GM21529 (cell line): Measurements from ENCODE around the gene CDS2.

Experiments
- ATAC-seq: cut with Tn5 transposase; IDR thresholded peaks from one replicate; pipeline ENCODE4 v1.9.1; 2021; ENCODE audit not compliant: unreplicated experiment

CDS2 gene

DNA sequence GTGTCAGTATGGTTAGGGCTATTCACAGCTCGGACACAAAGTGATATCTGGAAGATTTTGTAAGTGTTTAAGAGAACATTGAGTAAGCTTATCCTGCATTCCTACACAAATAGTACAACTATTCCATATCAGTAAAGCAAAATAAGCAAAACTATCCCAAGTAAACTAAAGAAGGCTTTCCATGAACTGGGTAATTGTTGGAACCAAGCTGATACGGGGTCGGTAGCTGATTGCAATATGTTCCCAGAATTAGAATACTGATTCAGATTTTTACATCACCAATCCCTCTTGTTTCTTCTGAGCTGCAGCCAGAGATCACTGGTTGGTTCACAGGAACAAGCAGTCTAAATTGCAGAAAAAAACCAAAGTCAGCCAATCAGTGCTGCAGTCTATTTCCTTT, 54.1 kb downstream of the CDS2 start:
- ATAC-seq: no peak

DNA sequence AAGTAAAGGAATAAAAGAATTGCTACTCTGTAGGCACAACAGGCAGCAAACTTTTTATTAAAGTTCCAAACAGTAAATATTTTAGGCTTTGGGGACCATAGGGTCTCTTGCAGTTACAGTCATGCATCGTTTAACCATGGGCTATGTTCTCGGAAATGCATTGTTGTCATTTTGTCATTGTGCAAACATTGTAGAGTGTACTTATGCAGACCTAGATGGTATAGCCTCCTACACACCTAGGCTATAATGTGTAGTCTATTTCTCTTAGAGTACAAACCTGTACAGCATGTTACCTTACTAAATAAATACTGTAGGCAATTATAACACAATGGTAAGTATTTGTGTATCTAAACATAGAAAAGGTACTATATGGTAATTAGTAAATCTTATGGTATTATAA, 54.7 kb downstream of the CDS2 start:
- no peak for ATAC-seq

DNA sequence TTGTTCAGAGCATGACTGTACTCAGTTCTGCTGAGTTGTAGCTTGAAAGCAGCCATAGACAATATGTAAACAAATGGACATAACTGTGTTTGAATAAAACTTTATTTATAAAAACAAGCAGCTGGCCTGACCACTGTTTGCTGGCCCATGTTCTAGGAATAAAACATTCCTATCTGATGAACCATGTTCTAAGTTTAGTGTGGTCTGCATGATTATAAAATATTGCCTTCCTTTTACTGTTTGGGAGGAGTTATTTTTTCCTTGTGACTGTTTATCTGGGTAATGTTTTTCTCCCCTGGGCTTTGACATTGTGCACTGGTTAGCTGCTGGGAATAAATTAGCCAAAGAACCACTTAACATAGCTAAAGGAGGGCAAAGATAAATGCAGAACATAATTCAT, 55.1 kb downstream of the CDS2 start:
- ATAC-seq: no peak

DNA sequence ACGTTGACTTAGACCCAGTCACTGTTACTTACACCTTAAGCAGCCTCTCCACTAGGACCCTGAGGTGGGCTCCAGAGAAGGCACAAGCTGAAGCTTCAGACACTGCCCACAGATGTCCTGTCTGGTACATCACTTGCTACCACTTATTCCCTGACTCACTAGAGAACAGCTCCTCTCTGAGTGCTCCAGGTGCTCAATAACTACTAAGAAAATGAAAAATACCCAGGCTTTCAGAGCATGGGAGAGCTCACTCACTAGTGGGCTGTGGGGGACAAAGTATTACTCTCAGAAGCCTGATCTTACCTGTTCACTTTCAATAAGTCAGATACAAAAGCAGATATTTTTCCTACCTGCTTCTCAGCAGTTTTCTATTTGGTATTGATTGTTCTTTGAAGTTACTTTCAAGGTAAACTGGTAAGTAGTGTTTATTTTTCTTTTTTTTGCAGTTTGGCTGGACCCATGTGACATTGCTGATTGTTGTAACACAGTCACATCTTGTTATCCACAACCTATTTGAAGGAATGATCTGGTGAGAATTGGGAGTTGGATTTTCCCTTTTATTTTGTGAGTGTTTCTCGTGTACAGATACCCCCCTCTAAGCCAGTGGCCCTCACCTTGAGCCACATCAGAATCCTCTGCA, 55.9 kb downstream of the CDS2 start:
- no peak for ATAC-seq

DNA sequence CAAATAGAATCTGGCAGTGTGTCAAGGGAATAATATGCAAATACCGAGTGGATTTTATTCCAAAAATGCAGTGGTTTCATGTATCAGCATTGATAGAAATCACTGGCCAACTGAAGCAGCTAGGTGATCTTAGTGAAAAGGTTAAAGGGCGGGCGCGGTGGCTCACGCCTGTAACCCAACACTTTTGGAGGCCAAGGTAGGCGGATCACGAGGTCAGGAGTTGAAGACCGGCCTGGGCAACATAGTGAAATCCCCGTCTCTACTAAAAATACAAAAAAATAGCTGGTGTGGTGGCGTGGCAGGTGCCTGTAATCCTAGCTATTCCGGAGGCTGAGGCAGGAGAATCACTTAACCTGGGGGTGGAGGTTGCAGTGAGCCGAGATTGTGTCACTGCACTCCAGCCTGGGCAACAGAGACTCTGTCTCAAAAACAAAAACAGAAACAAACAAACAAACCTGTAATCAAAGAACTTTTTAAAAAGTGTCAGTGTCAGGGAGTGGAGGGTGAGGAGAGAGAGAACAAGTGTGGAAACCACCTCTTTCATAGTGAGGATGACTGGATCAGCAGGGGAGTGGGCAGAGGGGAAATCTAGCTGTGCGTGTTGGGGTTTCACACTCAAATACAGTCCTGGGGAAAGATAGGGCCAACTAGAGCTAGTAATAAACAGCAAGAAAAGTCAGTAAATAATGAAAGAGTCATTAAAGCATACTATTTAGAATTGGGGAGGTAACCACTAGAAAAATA, 57.1 kb downstream of the CDS2 start:
- ATAC-seq: no peak

DNA sequence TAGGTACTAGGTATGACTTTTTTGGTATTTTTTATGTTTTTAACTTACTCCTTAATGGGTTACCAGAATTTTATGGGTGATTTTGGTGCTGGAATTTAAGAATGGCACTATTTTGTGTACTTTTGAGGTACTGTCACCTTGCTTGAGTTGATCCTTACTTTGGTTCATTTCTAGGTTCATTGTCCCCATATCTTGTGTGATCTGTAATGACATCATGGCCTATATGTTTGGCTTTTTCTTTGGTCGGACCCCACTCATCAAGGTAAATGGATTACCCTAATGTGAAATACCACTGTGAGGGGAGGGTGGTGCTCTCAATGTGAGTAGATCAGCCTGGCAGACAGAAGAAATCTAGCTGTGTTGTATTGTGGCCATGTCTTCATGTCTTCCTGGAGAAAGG, 57.9 kb downstream of the CDS2 start:
- ATAC-seq: no peak

DNA sequence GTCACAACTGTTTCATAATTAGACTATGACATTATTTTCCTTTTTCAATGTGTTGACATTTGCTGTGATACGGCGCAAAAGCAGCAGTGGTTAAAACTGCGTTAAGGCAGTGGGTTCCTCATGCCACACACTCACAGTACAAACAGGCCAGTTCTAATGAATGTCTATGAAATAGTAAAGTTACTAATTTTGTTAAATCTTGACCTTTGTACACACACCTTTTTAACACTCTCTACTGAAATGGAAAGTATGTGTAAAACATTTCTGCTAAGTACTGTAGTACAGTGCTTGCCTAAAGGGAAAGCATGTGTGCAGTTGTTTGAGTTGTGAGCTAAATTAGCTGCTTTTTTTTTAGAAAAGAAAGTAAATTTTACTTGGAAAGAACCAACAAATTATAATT, 60.3 kb downstream of the CDS2 start:
- no peak for ATAC-seq

DNA sequence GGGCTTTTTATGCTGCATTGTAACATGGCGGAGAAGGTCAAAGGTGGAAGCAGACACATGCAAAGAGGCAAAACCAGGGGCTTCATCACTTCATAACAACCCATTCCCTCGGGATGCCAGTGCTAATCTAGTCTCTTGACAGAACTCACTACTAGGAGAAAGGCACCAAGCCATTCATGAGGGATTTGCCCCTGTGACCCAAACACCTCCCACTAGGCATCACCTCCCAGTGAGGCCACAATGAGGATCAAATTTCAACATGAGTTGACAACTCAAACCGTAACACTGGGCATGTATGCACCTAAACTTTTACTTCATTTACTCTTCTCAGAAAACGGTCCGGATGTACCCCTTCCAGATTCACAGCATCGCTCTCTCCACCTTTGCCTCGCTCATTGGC, 61.9 kb downstream of the CDS2 start:
- no peak for ATAC-seq

DNA sequence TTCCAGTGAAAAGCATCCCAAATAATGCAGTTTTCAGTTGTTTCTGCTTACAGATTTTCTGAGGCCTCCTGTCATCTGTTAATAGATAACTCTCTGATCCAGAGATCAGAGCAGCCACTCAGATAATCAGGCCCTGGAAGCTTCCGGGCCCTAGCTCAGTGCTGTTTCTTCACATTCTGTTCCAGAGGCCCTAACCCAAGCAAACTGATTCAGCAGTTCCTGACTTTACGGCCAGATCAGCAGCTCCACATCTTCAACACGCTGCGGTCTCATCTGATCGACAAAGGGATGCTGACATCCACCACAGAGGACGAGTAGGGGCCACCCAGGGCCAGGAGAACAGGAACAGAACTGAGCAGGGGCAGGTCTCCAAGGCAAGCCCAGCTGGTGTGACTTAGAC, 63.1 kb downstream of the CDS2 start:
- no peak for ATAC-seq

DNA sequence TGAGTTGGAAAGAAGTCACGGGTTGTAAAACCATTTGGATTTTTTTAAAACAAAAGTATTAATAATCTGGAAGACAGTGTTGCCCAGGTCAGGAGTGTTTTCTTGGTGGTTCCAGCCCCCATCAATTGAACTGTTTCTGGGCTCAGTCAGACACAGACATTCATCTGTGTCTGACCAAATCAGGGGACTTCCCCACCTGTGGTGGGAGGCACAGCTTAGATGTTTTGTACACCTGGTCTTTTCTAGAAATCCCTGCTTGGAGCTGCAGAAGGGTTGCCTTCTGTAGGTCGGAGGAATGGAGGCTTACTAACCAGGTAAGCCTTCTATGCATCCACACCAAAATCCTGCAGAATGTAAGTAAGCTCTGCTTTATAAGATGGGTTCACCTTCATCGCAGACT, 63.6 kb downstream of the CDS2 start:
- no peak for ATAC-seq

DNA sequence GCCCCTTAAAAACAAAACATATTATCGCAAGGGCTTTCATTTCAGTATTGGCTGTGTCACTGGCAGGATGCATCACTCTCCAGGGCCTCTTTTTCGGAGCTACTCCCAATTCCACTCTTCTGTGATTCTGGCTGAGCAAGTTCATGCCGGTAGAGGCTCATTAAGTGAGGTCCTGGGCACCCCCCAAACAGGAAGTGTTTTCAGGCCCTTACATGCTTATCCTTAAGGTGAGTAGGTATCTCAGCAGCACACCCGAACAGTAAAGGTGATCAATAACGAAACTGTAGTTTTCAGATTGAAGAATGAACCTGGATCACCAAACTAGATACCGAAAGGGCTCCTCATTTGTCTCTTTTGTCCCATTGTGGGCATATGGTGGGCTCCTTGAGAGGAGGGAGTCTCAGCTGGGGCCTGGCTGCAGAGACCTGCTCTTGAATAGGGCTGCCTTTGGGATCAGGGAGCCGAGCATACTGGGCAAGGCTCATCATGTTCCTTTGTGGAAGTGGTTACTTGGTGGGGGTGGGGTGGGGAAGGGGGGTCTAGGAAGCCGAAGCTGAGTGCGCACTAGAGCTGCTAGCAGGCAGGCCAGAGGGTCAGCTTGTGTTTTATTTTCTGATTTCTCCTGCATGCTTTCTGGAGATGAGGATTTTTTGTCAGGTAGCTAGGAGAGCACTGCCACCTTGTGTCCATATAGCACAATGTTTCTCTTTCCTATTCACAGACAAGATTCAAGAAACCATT, 65.2 kb downstream of the CDS2 start:
- ATAC-seq: peak; percentile 56

DNA sequence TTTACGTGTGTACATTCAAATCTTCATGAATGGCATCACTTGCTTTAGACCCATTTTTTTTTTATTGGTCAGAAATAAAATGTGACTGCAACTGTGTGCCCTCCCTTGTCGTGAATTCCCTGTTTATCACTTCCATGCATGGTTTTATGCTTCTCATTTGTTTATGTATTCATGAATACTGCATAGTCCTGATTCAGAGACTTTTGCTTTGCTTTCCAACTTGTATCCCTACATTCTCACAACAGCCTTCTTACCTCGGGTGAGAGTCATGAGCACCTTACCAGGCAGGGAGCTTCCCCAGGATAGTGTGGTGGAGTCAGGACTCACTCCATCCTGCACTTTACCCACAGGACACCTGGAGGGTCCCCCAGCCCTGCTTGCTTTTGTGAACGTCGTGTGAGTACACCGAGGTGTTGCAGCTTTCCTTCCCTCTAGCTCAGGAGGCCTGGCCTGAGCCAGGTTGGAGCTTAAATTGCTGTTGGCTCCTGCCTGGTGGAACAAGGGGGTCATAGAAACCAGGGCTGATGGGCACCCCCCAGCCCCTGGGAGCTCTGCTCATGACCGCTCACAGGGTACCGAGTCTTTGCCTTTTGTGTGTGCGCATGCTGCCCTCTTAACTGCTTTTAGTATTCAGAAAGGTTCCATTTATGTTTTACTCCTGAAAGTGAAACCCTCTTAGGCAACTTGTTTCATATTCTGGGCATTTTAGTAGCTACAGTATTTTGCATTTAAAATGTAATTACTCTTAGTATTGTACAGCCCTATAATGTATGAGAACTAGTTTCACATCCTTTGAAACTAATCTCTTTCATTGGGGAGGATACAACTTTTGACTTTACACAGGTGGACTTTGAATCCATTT, 66.0 kb downstream of the CDS2 start:
- ATAC-seq: peak; percentile 41

DNA sequence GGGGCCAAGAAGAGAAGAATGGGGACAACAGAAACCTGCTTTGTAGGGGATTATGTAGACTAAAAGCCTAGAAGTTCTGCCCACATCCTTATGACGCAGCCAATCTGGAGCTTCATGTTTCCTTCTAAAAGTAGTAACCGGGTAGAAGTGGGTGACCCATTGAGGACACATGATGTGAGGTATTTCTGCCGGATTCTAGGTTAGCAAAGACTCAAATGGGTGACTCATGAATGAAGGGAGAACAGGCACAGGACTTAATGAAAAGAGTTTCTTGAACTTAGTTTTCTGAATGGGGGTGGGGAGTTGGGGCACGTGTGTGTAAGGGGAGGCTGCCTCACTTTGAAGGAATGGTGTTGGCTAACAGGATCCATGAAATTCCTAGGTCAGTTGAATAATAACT, 68.8 kb downstream of the CDS2 start:
- ATAC-seq: no peak

DNA sequence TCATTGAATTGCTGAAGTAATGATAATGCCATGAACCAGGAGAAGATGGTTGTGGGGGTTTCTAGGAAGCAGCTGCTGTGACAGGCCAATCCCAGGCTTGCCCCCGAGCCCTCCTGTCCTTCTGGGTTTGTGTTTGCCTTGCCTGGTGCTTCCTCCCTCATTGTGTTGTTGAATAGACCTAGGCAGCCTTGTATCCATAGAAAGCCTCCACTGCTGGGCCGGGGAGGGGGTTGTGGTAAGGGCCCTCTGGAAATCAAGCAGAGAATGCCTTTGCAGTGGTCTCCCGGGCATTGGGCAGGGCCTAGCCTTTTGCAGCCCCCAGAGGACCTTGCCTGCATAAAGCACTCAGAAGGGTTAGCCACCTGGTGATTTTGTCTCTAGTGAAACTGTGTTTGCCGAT, 69.3 kb downstream of the CDS2 start:
- ATAC-seq: no peak

DNA sequence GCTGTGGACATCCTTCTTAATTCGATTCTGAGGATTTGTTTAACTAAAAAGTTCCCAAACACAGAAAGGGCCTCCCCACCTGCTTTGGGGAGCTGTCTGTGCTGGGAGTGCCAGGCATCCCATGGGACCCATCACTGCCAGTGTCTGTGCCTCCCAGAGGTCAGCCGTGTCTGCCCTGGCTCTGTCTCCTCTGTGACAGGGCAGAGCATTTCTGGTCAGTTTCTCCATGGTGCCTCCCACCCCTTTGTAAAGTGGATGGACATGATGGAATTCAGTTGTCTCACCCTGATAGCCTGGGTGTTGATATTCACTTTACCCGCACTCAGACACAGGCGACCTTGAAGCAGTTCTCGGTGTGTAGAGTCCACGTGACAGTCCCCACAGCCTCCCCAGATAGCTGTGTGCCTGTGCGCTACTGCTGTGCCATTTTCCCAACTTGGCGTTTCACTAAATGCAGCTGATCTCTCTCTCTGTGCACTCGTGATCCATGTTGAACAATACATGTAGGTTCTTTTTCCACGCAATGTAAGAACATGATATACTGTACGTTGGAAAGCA, 70.5 kb downstream of the CDS2 start:
- no peak for ATAC-seq

DNA sequence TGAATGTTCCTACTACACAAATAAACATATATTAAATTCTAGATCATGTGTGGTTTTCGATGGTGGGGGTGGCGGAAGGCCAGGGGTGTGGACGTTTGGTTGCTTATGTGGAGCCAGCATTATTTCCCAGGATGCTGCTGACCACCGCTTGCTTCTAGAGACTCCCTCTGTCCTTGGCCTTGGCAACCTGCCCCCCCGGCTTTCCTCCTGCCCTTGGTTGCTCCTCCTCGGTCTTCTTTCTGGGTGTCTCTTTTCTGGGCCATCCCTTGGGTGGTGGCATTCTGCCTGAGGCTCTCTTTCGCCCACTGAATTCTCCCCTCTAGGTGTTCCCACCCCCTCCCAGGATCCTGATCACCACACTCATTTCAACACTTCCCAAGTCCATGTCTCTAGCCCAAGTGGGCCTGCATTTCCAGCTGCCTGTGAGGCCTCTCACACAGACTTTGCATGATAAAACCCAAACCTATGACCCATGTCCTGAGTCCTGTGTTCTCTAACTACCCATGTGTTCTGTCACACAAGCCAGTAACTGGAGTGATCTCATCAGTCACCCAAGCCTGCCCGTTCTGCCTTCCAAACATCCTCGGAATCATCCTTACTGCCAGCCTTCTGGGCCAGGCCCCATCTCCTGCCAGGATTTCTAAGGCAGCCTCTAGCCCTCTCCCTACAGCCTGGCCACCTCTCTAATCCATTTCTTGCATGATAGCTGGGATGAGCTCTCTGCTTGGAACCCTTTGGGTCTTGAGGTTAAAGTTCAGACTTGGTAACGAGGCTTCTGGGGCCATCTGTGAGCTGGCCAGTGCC, 71.2 kb downstream of the CDS2 start:
- no peak for ATAC-seq

DNA sequence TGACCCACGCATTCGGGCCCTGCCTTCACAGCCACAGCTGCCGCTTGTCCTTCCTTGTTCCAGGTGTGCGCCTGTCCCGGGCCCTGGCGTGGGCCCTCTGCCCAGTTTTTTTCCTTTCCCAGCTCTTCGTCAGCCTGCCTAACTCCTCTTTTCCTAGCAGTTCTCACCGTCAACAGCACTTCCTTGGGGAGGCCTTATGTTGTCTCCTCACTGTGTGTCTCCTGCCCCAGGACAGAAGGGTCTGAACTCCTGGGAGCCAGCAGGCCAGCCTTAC, 71.8 kb downstream of the CDS2 start:
- no peak for ATAC-seq

DNA sequence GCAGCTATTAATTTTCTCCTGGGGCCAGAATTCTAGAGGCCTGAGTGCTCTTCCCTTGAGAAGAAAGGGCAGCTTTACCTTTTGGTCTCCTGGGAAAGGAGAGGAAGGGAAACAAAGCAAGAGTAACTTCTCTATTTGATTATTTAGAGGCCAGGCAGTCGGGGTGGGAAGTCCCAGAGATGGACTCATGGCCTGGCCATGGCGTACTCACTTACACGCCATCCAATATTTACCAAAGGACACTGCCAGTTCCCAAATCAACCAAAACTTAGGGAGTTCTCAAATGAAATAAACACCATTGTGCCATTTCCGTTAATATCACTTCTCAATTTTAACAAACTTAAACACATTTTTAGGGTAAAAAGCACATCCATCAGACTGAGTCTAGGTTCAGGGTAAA, 76.6 kb downstream of the CDS2 start:
- no peak for ATAC-seq

DNA sequence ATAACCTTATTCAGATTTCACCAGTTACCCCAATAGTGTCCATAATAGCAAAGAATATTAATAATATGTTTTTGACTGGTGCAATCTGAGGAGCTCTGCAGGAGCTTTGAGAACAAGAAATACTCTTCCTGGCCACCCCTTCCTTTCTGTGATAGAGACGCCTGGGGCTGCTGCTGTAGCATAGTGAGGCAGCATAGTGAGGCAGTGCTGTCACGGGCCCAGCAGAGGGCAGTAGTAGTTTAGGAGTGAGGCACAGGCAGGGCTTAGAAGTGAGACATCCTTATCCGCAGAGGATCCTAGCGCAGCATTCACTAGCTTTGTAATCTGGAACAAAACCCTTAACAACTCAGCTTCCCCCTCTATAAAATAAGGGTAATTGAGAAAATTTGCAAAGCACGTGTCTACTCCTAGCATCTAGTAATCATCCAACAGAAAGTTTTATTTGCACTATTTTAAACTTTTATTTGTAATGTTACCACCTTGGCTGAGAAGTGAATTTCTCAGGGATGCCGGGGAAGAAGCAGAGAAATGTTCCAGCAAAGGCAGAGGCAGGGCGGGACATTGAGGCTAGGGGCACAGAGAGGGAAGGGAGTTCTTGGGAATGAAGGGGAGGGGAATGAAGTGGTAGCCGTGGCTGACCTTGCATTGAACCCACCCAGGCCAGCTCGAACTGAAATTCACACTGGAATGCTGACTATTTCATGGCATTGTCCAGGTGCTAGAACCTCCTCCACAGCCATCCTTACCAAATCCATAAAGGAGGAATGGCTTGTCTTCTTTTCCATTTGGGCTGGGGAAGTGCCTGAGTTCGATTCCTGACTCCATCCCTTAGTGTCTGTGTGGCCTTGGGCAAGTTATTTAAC, 78.8 kb downstream of the CDS2 start:
- ATAC-seq: peak; percentile 99

DNA sequence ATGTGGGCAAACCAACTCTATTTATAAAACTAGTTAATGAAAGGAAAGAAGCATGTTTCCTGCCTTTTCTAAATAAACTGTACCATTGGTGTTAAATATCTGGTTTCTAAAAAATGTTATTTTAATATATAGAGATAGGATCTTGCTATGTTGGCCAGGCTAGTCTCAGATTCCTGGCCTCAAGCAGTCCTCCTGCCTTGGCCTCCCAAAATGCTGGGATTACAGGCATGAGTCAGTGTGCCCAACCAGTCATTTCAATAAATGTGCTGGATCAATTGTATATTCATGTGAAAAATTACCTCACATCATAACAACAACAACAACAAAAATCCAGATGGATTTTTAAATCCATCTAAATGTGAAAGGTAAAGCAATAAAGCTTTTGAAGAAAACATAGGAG, 80.3 kb downstream of the CDS2 start:
- no peak for ATAC-seq
